Smooth muscle cell (in vitro differentiated cells): ENCODE measurements around the gene KLF9. TPM values are rescaled to one million over a fixed set of nuclear protein-coding genes. Genes with fewer than 3 reads are reported as not detected.
A peak's percentile ranks its signal among the peaks of the same experiment; 100 is the strongest.

Experiments used
- DNase-seq: peaks from one replicate; lab custom pipeline; 2025; ENCODE audit not compliant: unreplicated experiment; lab: John Stamatoyannopoulos, UW
- H2AFZ ChIP-seq: fragments of 200-600 bp; sonication (generic); 2 replicates; pipeline ENCODE4 v1.6.0; 2016; ENCODE audit warnings: antibody characterized with exemption, low read depth, mild to moderate bottlenecking
- H3F3A ChIP-seq: fragments of 200-600 bp; sonication (generic); 2 replicates; pipeline ENCODE4 v1.6.0; 2017; ENCODE audit warnings: antibody characterized with exemption, low read depth
- H3K27ac ChIP-seq: fragments of 200-600 bp; sonication (generic); 2 replicates; pipeline ENCODE4 v1.5.1; 2016; ENCODE audit warnings: low read depth, mild to moderate bottlenecking
- H3K27me3 ChIP-seq: fragments of 200-600 bp; sonication (generic); 2 replicates; pipeline ENCODE4 v1.6.1; 2016; ENCODE audit warnings: low read depth, mild to moderate bottlenecking
- H3K36me3 ChIP-seq: fragments of 200-600 bp; sonication (generic); 2 replicates; pipeline ENCODE4 v1.5.1; 2016; ENCODE audit warnings: low read depth
- H3K4me1 ChIP-seq: fragments of 200-600 bp; sonication (generic); 2 replicates; pipeline ENCODE4 v1.5.1; 2016; ENCODE audit warnings: low read depth
- H3K4me2 ChIP-seq: fragments of 200-600 bp; sonication (generic); 2 replicates; pipeline ENCODE4 v1.6.0; 2016; ENCODE audit warnings: mild to moderate bottlenecking
- H3K4me3 ChIP-seq: fragments of 200-600 bp; sonication (generic); 2 replicates; pipeline ENCODE4 v1.5.1; 2016; ENCODE audit warnings: mild to moderate bottlenecking
- H3K79me2 ChIP-seq: fragments of 200-600 bp; sonication (generic); 2 replicates; pipeline ENCODE4 v1.6.0; 2016; ENCODE audit warnings: low read depth, mild to moderate bottlenecking
- H3K9ac ChIP-seq: fragments of 200-600 bp; sonication (generic); 2 replicates; pipeline ENCODE4 v1.6.0; 2016; ENCODE audit warnings: low read depth
- H3K9me3 ChIP-seq: fragments of 200-600 bp; sonication (generic); replicated peaks from 2 replicates; pipeline ENCODE4 v1.5.1; 2016; ENCODE audit warnings: low read depth
- H4K20me1 ChIP-seq: fragments of 200-600 bp; sonication (generic); 2 replicates; pipeline ENCODE4 v1.6.0; 2016; ENCODE audit warnings: low read depth
- WGBS: methylation state at CpG from one replicate; pipeline ENCODE4 v1.1.7; 2016; ENCODE audit warnings: low lambda C conversion rate; 5-methylcytosine and 5-hydroxymethylcytosine counted together
- polyA plus RNA-seq: library from polyadenylated mRNA; unstranded; fragments of >200 nt; fragmentation: Nextera tagmentation; extraction: Ambion mirVana; gene quantifications from 2 replicates; pipeline ENCODE4 v1.2.1, GENCODE V29; 2016
- total RNA-seq: library from RNA; depleted of rRNA; stranded (reverse); fragments of >200 nt; gene quantifications from 2 replicates; pipeline ENCODE4 v1.2.3, GENCODE V29; 2014
- TF ChIP-seq, protein P1 (sequence below): fragments of 200-600 bp; sonication (generic); IDR thresholded peaks from 2 replicates; pipeline ENCODE4 v1.5.1; 2017; ENCODE audit warnings: borderline replicate concordance, mild to moderate bottlenecking, antibody characterized with exemption; ENCODE audit not compliant: insufficient read depth, poor library complexity, severe bottlenecking

The KLF9 gene
- total and polyA plus RNA-seq, 2 experiments from 2014 or later: 2.9 to 13.5 TPM

DNA sequence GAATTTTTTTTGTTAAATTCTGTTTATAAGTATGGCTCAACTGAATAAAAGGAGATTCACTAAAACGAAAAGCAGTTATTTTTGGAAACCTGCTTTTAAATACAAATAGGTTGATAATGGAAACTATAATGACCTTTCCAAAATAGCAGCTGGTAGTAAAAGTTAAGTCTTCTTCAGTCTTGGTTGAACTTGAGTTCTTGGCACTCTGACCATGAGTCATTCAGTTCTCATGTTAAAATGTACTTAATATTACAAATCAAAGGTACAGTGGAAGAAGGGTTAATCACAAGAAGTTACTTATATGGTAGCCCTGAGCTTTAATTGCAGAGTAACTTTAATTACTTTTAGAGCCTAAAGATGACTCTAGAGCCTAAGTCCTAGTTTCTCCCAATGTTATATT, 62.1 kb downstream of the KLF9 start:
- H3K27me3 ChIP-seq: no peaks in the 10 kb centered on the region
- H3K36me3 ChIP-seq: peaks cover 27% of the 10 kb centered on the region
- H3K4me1 ChIP-seq: no peaks in the 10 kb centered on the region
- 60% methylated on average over 1 of the region's 1 CpG for WGBS
- H3K4me2 ChIP-seq: no peak overlapping the region
- H4K20me1 ChIP-seq: no peaks in the 10 kb centered on the region
- H2AFZ ChIP-seq: no peak overlapping the region
- H3K4me3 ChIP-seq: no peak overlapping the region
- H3K79me2 ChIP-seq: peaks cover 6% of the 10 kb centered on the region
- no peak overlapping the region for H3K27ac ChIP-seq
- H3K9ac ChIP-seq: no peak overlapping the region
- no peak for DNase-seq
- H3F3A ChIP-seq: peaks cover 5% of the 10 kb centered on the region
- TF ChIP-seq, protein P1, sequence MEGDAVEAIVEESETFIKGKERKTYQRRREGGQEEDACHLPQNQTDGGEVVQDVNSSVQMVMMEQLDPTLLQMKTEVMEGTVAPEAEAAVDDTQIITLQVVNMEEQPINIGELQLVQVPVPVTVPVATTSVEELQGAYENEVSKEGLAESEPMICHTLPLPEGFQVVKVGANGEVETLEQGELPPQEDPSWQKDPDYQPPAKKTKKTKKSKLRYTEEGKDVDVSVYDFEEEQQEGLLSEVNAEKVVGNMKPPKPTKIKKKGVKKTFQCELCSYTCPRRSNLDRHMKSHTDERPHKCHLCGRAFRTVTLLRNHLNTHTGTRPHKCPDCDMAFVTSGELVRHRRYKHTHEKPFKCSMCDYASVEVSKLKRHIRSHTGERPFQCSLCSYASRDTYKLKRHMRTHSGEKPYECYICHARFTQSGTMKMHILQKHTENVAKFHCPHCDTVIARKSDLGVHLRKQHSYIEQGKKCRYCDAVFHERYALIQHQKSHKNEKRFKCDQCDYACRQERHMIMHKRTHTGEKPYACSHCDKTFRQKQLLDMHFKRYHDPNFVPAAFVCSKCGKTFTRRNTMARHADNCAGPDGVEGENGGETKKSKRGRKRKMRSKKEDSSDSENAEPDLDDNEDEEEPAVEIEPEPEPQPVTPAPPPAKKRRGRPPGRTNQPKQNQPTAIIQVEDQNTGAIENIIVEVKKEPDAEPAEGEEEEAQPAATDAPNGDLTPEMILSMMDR: no peak
- H3K9me3 ChIP-seq: no peaks in the 10 kb centered on the region

DNA sequence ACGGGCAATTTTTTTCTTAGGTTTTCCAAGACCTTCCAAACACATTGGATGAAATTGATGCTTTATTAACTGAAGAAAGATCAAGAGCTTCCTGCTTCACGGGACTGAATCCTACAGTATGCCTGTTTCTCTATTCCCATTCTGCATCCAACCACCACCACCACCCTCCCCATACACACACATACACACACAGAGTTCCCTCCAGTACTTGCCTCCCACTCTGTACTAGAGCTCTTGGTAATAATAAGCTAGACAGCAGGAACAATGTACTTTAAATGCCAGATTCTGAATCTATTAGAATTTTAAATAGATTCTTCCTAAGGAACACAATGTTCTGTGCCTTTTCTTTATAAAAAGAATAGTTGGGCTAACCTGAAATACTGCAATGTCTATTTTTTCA, 67.4 kb downstream of the KLF9 start:
- Histone ChIP-seq H3K9me3 (no peaks in the 10 kb centered on the region), H3K79me2 (peaks cover 6% of the 10 kb centered on the region), H3K4me1 (no peaks in the 10 kb centered on the region), H2AFZ (no peak overlapping the region), H4K20me1 (no peaks in the 10 kb centered on the region), H3K27ac (no peak overlapping the region), H3K36me3 (peaks cover 31% of the 10 kb centered on the region), H3F3A (peaks cover 5% of the 10 kb centered on the region), H3K27me3 (no peaks in the 10 kb centered on the region), H3K9ac (no peak overlapping the region), H3K4me2 (no peak overlapping the region), H3K4me3 (no peak overlapping the region)
- DNase-seq: no peak
- 90% methylated on average over 2 of the region's 2 CpGs for WGBS
- TF ChIP-seq, protein P1: no peak

DNA sequence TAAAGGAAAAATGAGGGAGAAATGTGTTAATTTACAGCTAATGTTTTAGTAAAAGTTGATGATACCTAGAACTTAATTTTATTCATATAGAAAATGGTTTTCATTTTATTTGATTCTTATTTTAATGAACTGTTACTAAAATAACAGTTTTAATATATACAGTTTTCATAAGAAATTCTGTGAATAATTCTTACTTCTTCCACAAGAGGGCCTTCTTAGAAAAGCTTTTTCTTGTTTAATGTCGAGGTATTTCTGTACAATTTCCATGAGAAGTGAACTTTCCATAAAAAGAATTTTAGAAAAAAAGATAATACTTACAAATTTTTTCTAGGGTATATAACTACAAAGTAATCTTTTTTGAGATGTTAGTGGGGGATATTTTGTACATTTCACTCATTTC, 73.9 kb downstream of the KLF9 start:
- Histone ChIP-seq H3K27ac (peak overlapping the region; percentile 28), H3K79me2 (no peaks in the 10 kb centered on the region), H3K36me3 (peaks cover under 1% of the 10 kb centered on the region), H3K4me1 (no peaks in the 10 kb centered on the region), H4K20me1 (no peaks in the 10 kb centered on the region), H3F3A (peaks cover under 1% of the 10 kb centered on the region), H3K4me3 (no peak overlapping the region), H3K4me2 (no peak overlapping the region), H2AFZ (no peak overlapping the region), H3K9ac (no peak overlapping the region), H3K27me3 (no peaks in the 10 kb centered on the region), H3K9me3 (no peaks in the 10 kb centered on the region)
- no peak for DNase-seq
- TF ChIP-seq, protein P1: peak; percentile 60
- WGBS: 77% methylated on average over 1 of the region's 1 CpG

Other genes starting within 250 kb of the KLF9 start
- gene SMC5, start 155.7 kb downstream of the KLF9 start, total RNA-seq: 81.4 and 95.2 TPM in 2 replicates
- 31.2 and 36.1 TPM in 2 replicates for gene SMC5, start 155.7 kb downstream of the KLF9 start, polyA plus RNA-seq